GM12878 (cell line): ENCODE data around the gene TMEM239. TPM values are rescaled to one million over a fixed set of nuclear protein-coding genes. Genes with fewer than 3 reads are reported as not detected.

Source experiments
- ATAC-seq: fragments of 200-7000 bp; cut with Tn5 transposase; 3 replicates; pipeline ENCODE4 v1.9.1; 2020; ENCODE audit warnings: mild to moderate bottlenecking, moderate library complexity
- BruUV-seq: library from RNA; stranded (reverse); fragments of 400-500 nt; replicated peaks from 2 replicates; lab custom pipeline; 2021; lab: Mats Ljungman, UMichigan
- CTCF ChIA-PET: fragments of 300-600 bp; sonication (Branson Sonifier 250); formaldehyde crosslinking; extraction: SDS; loops from one replicate; lab custom pipeline; 2021; ENCODE audit warnings: inconsistent platforms; lab: Yijun Ruan, JAX
- POLR2A ChIA-PET: fragments of 350-600 bp; formaldehyde crosslinking; extraction: SDS; loops from one replicate; lab custom pipeline; 2021; ENCODE audit warnings: inconsistent platforms; lab: Charles Lee
- RAD21 ChIA-PET: fragments of 300-600 bp; sonication (Branson Sonifier 250); formaldehyde crosslinking; loops from one replicate; lab custom pipeline; 2023; ENCODE audit warnings: antibody characterized with exemption; ENCODE audit not compliant: unreplicated experiment; lab: Charles Lee
- SMC1A ChIA-PET: fragments of 300-600 bp; sonication (Branson Sonifier 250); formaldehyde crosslinking; loops from one replicate; lab custom pipeline; 2023; ENCODE audit not compliant: unreplicated experiment, uncharacterized antibody; lab: Charles Lee
- DNase-seq: peaks from one replicate; pipeline ENCODE4 v3.0.0-alpha.2; 2011; ENCODE audit warnings: low read depth, low spot score
- FAIRE-seq: peaks from 3 replicates; lab custom pipeline; 2011; peaks lifted over from hg19 to GRCh38; lab: Jason Lieb, UNC
- H2AFZ ChIP-seq: 2 replicates; pipeline ENCODE4 v1.6.0; 2011; ENCODE audit warnings: low read depth, low read length, control low read depth; ENCODE audit not compliant: control insufficient read depth
- H3K27ac ChIP-seq: 2 replicates; pipeline ENCODE4 v1.5.1; 2011; ENCODE audit warnings: control low read depth; ENCODE audit not compliant: control insufficient read depth, insufficient read depth
- H3K27me3 ChIP-seq, 2 experiments: replicated peaks in 1 of 2; 2 replicates each; pipeline versions ENCODE4 v1.6.0 to v1.6.1; 2011; ENCODE audit warnings: low read length in 1 of 2; ENCODE audit not compliant: control insufficient read depth in 2 of 2, insufficient read depth in 2 of 2
- H3K36me3 ChIP-seq, 2 experiments: 2 replicates each; pipeline ENCODE4 v1.5.1; 2011; ENCODE audit warnings: low read length in 1 of 2; ENCODE audit not compliant: control insufficient read depth in 2 of 2, insufficient read depth in 2 of 2
- H3K4me1 ChIP-seq: 2 replicates; pipeline ENCODE4 v1.6.1; 2011; ENCODE audit warnings: mild to moderate bottlenecking, low read length, moderate library complexity, mixed read lengths; ENCODE audit not compliant: control insufficient read depth, insufficient read depth
- H3K4me2 ChIP-seq: 2 replicates; pipeline ENCODE4 v1.6.0; 2011; ENCODE audit warnings: control low read depth; ENCODE audit not compliant: control insufficient read depth, insufficient read depth
- H3K4me3 ChIP-seq: fragments of 200-600 bp; sonication (generic); 2 replicates; pipeline ENCODE4 v1.5.1; 2016
- H3K79me2 ChIP-seq: 2 replicates; pipeline ENCODE4 v1.6.0; 2011; ENCODE audit warnings: low read length; ENCODE audit not compliant: control insufficient read depth, insufficient read depth
- H3K9ac ChIP-seq: 2 replicates; pipeline ENCODE4 v1.8.0; 2011; ENCODE audit warnings: low read length, control low read depth, mixed read lengths; ENCODE audit not compliant: control insufficient read depth, insufficient read depth
- H3K9me3 ChIP-seq: replicated peaks from 3 replicates; pipeline ENCODE4 v1.5.1; 2011; ENCODE audit warnings: mild to moderate bottlenecking, low read length; ENCODE audit not compliant: control insufficient read depth, insufficient read depth
- H4K20me1 ChIP-seq: 2 replicates; pipeline ENCODE4 v1.6.0; 2011; ENCODE audit not compliant: control insufficient read depth, insufficient read depth
- CBFB ChIP-seq: IDR thresholded peaks from 2 replicates; pipeline ENCODE4 v1.6.1; 2016; ENCODE audit warnings: antibody characterized with exemption, low read depth
- CBX5 ChIP-seq: sonication (generic); IDR thresholded peaks from 2 replicates; pipeline ENCODE4 v1.6.1; 2016; ENCODE audit warnings: low read depth, moderate library complexity, mild to moderate bottlenecking, inconsistent platforms
- CHD4 ChIP-seq: fragments of 200-600 bp; sonication (generic); IDR thresholded peaks from 2 replicates; pipeline ENCODE4 v1.6.1; 2016; ENCODE audit warnings: mild to moderate bottlenecking
- CREB1 ChIP-seq: IDR thresholded peaks from 2 replicates; pipeline ENCODE4 v1.6.1; 2012; ENCODE audit warnings: low read depth, mild to moderate bottlenecking, inconsistent platforms
- ESRRA ChIP-seq: IDR thresholded peaks from 2 replicates; pipeline ENCODE4 v1.6.1; 2012; ENCODE audit warnings: mild to moderate bottlenecking, low read length, improper control_type of control experiment
- IKZF1 ChIP-seq: fragments of 450-650 bp; conservative IDR thresholded peaks from 2 replicates; pipeline ENCODE4 v1.6.1; 2017; ENCODE audit warnings: antibody characterized with exemption, mild to moderate bottlenecking
- MEF2A ChIP-seq: IDR thresholded peaks from 2 replicates; pipeline ENCODE4 v1.6.1; 2011; ENCODE audit warnings: low read depth, mild to moderate bottlenecking, low read length, moderate library complexity; ENCODE audit not compliant: insufficient read depth
- MTA2 ChIP-seq: fragments of 450-650 bp; IDR thresholded peaks from 2 replicates; pipeline ENCODE4 v1.6.1; 2016; ENCODE audit warnings: low read depth, mild to moderate bottlenecking, moderate library complexity
- NR2C2 ChIP-seq: IDR thresholded peaks from 2 replicates; pipeline ENCODE4 v1.6.1; 2011; ENCODE audit warnings: borderline replicate concordance, low read depth; ENCODE audit not compliant: control insufficient read depth, insufficient read length
- REST ChIP-seq: IDR thresholded peaks from 2 replicates; pipeline ENCODE4 v1.6.1; 2012; ENCODE audit warnings: mild to moderate bottlenecking, low read depth, low read length
- SMC3 ChIP-seq: IDR thresholded peaks from 2 replicates; pipeline ENCODE4 v1.6.1; 2011; ENCODE audit warnings: low read length, improper control_type of control experiment, borderline replicate concordance
- USF1 ChIP-seq: IDR thresholded peaks from 2 replicates; pipeline ENCODE4 v1.6.1; 2011; ENCODE audit warnings: borderline replicate concordance, low read depth, mild to moderate bottlenecking, moderate library complexity, mixed read lengths, low read length; ENCODE audit not compliant: insufficient read depth; ENCODE audit errors: extremely low read length
- YBX1 ChIP-seq: fragments of 450-650 bp; IDR thresholded peaks from 2 replicates; pipeline ENCODE4 v1.6.1; 2016; ENCODE audit warnings: antibody characterized with exemption
- WGBS: methylation state at CpG from one replicate; pipeline ENCODE4 v1.1.6; 2016; ENCODE audit warnings: low lambda C conversion rate; ENCODE audit not compliant: insufficient replicate concordance, insufficient coverage; ENCODE audit errors: missing lambda C conversion rate; 5-methylcytosine and 5-hydroxymethylcytosine counted together
- in situ Hi-C: fragments of 300-500 bp; cut with MboI; formaldehyde crosslinking; loops from 9 replicates; pipeline ENCODE4 v1.14.3; 2018; ENCODE audit warnings: mixed read lengths
- intact Hi-C: fragments of 100-400 bp; cut with micrococcal nuclease; formaldehyde crosslinking; loops from one replicate; pipeline ENCODE4 v1.14.2; 2022; ENCODE audit not compliant: unreplicated experiment
- polyA plus RNA-seq, 11 experiments: library from polyadenylated mRNA; depleted of rRNA in 4 of 11; unstranded in 6 of 11; stranded (reverse) in 5 of 11; fragments of >200 nt; fragmentation: Nextera tagmentation in 4 of 11; fragmentation: Illumina TruSeq in 1 of 11; extraction: Ambion mirVana in 4 of 11; extraction: Trizol in 1 of 11; gene quantifications; 1 replicate in 1 of 11; 2 replicates in 10 of 11; pipeline versions ENCODE4 v1.2.1 to v1.2.3, GENCODE V29; 2011 to 2016; ENCODE audit warnings: inconsistent platforms in 2 of 11, missing spikeins in 2 of 11, low read depth in 1 of 11
- total RNA-seq, 4 experiments: library from RNA; depleted of rRNA in 3 of 4; stranded (reverse); fragments of >200 nt in 3 of 4; fragmentation: Illumina TruSeq in 1 of 4; extraction: Trizol in 1 of 4; gene quantifications; 2 replicates each; pipeline versions ENCODE4 v1.2.1 to v1.2.3, GENCODE V29; 2013 to 2021
- TF ChIP-seq, protein P1 (sequence below): fragments of 450-650 bp; IDR thresholded peaks from 2 replicates; pipeline ENCODE4 v1.6.1; 2017; ENCODE audit warnings: borderline replicate concordance

TMEM239 gene
- total and polyA plus RNA-seq, 10 of the 15 experiments (the other 5 are each of a cell fraction or from before 2014, with no cell fraction given), result not detected

DNA sequence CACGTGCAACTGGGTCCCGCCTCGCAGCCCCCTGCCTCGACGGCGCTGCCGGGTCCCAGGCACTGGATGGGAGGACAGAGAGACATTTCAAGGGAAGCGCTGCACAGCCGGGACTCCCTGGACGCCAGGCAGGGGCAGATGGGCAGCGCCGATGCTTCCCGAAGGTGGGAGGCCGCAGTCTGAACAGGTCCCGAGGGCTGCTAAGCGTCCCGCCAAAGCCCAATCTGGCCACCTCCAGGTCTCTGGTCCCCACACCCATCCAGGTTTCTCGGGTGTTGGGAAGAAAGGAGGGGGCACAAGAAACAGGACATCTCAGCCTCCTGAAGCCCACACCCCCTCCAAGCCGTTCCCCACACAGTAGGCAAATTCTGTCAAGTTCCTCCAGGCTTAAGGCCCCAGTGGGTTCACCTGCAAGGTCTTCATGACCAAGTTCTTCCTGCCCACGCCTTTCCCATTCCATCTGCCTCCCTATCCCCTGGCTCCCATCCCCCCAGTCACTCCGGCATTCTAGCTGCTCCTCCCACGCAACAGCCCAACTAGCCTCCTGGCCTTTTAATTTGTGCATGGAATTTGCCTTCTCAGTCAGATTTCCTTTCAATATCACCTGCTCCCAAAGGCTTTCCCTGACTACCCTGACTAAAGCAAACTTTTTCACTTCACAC lies 10.3 kb upstream of the TMEM239 start:
- Histone ChIP-seq H4K20me1 (no peaks in the 10 kb centered on the region), H3K27ac (no peak overlapping the region), H3K79me2 (no peaks in the 10 kb centered on the region), H3K4me1 (no peaks in the 10 kb centered on the region), H3K9ac (no peak overlapping the region), H3K4me3 (no peak overlapping the region), H3K36me3 (no peaks in the 10 kb centered on the region), H3K27me3 (peaks cover 5 to 18% of the 10 kb centered on the region in 2 experiments), H3K4me2 (no peak overlapping the region), H2AFZ (no peak overlapping the region), H3K9me3 (no peaks in the 10 kb centered on the region)
- WGBS, result 38% methylated on average over 22 of the region's 22 CpGs
- in situ Hi-C loops (no loop called here), intact Hi-C loops (no loop called here)
- ChIA-PET POLR2A (no interaction called here), CTCF (no interaction called here), SMC1A (no interaction called here), RAD21 (no interaction called here)
- no peak for ATAC-seq
- no TSS peak for BruUV-seq
- FAIRE-seq, result no peak
- DNase-seq, result no peak
- TF ChIP-seq CBX5 (no peak), REST (no peak), SMC3 (no peak), USF1 (no peak), CREB1 (no peak), IKZF1 (no peak), MEF2A (no peak), CHD4 (no peak), NR2C2 (no peak), CBFB (no peak), YBX1 (no peak), ESRRA (no peak), MTA2 (no peak)
- TF ChIP-seq, protein P1, sequence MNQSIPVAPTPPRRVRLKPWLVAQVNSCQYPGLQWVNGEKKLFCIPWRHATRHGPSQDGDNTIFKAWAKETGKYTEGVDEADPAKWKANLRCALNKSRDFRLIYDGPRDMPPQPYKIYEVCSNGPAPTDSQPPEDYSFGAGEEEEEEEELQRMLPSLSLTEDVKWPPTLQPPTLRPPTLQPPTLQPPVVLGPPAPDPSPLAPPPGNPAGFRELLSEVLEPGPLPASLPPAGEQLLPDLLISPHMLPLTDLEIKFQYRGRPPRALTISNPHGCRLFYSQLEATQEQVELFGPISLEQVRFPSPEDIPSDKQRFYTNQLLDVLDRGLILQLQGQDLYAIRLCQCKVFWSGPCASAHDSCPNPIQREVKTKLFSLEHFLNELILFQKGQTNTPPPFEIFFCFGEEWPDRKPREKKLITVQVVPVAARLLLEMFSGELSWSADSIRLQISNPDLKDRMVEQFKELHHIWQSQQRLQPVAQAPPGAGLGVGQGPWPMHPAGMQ, result no peak
